Measurements from ENCODE around the gene UGCG.

GRCh38 chr9:111969061-111969460 lies 72.4 kb downstream of the UGCG start:
- TF ChIP-seq POLR2A (IDR thresholded peaks at IDR 0.05) = no peak
- TF ChIP-seq, protein P1, sequence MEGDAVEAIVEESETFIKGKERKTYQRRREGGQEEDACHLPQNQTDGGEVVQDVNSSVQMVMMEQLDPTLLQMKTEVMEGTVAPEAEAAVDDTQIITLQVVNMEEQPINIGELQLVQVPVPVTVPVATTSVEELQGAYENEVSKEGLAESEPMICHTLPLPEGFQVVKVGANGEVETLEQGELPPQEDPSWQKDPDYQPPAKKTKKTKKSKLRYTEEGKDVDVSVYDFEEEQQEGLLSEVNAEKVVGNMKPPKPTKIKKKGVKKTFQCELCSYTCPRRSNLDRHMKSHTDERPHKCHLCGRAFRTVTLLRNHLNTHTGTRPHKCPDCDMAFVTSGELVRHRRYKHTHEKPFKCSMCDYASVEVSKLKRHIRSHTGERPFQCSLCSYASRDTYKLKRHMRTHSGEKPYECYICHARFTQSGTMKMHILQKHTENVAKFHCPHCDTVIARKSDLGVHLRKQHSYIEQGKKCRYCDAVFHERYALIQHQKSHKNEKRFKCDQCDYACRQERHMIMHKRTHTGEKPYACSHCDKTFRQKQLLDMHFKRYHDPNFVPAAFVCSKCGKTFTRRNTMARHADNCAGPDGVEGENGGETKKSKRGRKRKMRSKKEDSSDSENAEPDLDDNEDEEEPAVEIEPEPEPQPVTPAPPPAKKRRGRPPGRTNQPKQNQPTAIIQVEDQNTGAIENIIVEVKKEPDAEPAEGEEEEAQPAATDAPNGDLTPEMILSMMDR (IDR thresholded peaks at IDR 0.05) = no peak
